Hepatocyte (in vitro differentiated cells): Measurements from ENCODE around the gene AK1. TPM values are rescaled to one million over a fixed set of nuclear protein-coding genes. Genes with fewer than 3 reads are reported as not detected.
"Not testable (repeated sequence)": the region's sequence is repeated elsewhere in the genome, so short reads cannot be mapped to it uniquely, and the experiment has no call there.

Source experiments
- DNase-seq: peaks from one replicate; pipeline ENCODE4 v3.0.0-alpha.2; 2016; ENCODE audit warnings: low spot score
- H2AFZ ChIP-seq: fragments of 200-600 bp; sonication (generic); 2 replicates; pipeline ENCODE4 v1.6.0; 2016; ENCODE audit warnings: antibody characterized with exemption, mild to moderate bottlenecking
- H3K27ac ChIP-seq: fragments of 200-600 bp; sonication (generic); 2 replicates; pipeline ENCODE4 v1.5.1; 2016; ENCODE audit warnings: mild to moderate bottlenecking
- H3K27me3 ChIP-seq: fragments of 200-600 bp; sonication (generic); 2 replicates; pipeline ENCODE4 v1.6.1; 2016
- H3K36me3 ChIP-seq: fragments of 200-600 bp; sonication (generic); replicated peaks from 2 replicates; pipeline ENCODE4 v1.5.1; 2016; ENCODE audit warnings: low read depth; ENCODE audit not compliant: insufficient read depth
- H3K4me1 ChIP-seq: fragments of 200-600 bp; sonication (generic); 2 replicates; pipeline ENCODE4 v1.5.1; 2016; ENCODE audit warnings: mild to moderate bottlenecking, moderate library complexity; ENCODE audit not compliant: insufficient read depth
- H3K4me2 ChIP-seq: fragments of 200-600 bp; sonication (generic); 2 replicates; pipeline ENCODE4 v1.6.0; 2016
- H3K4me3 ChIP-seq: fragments of 200-600 bp; sonication (generic); 2 replicates; pipeline ENCODE4 v1.5.1; 2016; ENCODE audit warnings: mild to moderate bottlenecking
- H3K79me2 ChIP-seq: fragments of 200-600 bp; sonication (generic); 2 replicates; pipeline ENCODE4 v1.6.0; 2017; ENCODE audit warnings: mild to moderate bottlenecking
- H3K9me2 ChIP-seq: fragments of 200-600 bp; sonication (generic); replicated peaks from 2 replicates; pipeline ENCODE4 v1.6.0; 2017; ENCODE audit warnings: mild to moderate bottlenecking; ENCODE audit not compliant: insufficient read depth
- H3K9me3 ChIP-seq: fragments of 200-600 bp; sonication (generic); 2 replicates; pipeline ENCODE4 v1.5.1; 2016; ENCODE audit warnings: low read depth, mild to moderate bottlenecking
- H4K20me1 ChIP-seq: fragments of 200-600 bp; sonication (generic); 2 replicates; pipeline ENCODE4 v1.6.0; 2016; ENCODE audit warnings: mild to moderate bottlenecking; ENCODE audit not compliant: insufficient read depth, poor library complexity, severe bottlenecking
- EZH2 ChIP-seq: fragments of 200-600 bp; sonication (generic); IDR thresholded peaks from 2 replicates; pipeline ENCODE4 v1.6.1; 2016; ENCODE audit warnings: antibody characterized with exemption, mild to moderate bottlenecking, borderline replicate concordance
- EZH2phosphoT487 ChIP-seq: fragments of 200-600 bp; sonication (generic); IDR thresholded peaks from one replicate; pipeline ENCODE4 v1.6.1; 2018; ENCODE audit warnings: antibody characterized with exemption, mild to moderate bottlenecking, low read depth, moderate library complexity; ENCODE audit not compliant: unreplicated experiment, severe bottlenecking
- WGBS: methylation state at CpG from one replicate; pipeline ENCODE4 v1.1.6; 2016; ENCODE audit warnings: low lambda C conversion rate; ENCODE audit errors: missing lambda C conversion rate; 5-methylcytosine and 5-hydroxymethylcytosine counted together
- polyA plus RNA-seq: library from polyadenylated mRNA; unstranded; fragments of >200 nt; fragmentation: Nextera tagmentation; extraction: Ambion mirVana; gene quantifications from 2 replicates; pipeline ENCODE4 v1.2.1, GENCODE V29; 2016
- total RNA-seq: library from RNA; depleted of rRNA; stranded (reverse); fragments of >200 nt; gene quantifications from 2 replicates; pipeline ENCODE4 v1.2.3, GENCODE V29; 2014
- TF ChIP-seq, protein P1 (sequence below): fragments of 200-600 bp; sonication (generic); IDR thresholded peaks from 2 replicates; pipeline ENCODE4 v1.5.1; 2016; ENCODE audit warnings: antibody characterized with exemption, mild to moderate bottlenecking; ENCODE audit not compliant: poor library complexity

The AK1 gene
- total and polyA plus RNA-seq, 2 experiments from 2014 or later = 28.3 to 91.3 TPM

DNA sequence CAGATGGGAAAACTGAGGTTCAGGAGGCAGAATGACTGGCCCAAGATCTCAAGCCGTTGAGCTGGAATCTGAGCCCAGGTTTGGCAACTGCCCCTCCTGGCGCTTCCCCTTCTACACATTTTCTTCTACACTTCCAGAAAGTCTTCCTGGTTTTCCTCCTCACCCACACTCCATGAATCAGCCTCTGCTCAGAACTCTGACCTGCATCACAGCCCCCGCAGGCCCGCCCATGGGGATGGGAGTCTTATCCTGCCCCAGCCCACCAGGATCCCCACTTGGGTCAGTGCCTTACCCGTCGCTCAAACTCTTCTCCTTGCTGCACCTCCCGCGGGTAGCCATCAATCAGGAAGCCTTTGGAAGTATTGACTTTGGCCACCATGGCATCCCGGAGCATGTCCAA, 5.9 kb downstream of the AK1 start:
- H3K79me2 ChIP-seq = peaks cover 4% of the 10 kb centered on the region
- H3K27ac ChIP-seq = no peak overlapping the region
- H3K36me3 ChIP-seq = no peaks in the 10 kb centered on the region
- H3K4me3 ChIP-seq = no peak overlapping the region
- no peak for DNase-seq
- H3K27me3 ChIP-seq = no peaks in the 10 kb centered on the region
- H3K4me1 ChIP-seq = peaks cover 15% of the 10 kb centered on the region
- no peak overlapping the region for H3K4me2 ChIP-seq
- H3K9me2 ChIP-seq = no peaks in the 10 kb centered on the region
- 94% methylated on average over 9 of the region's 9 CpGs for WGBS
- no peaks in the 10 kb centered on the region for H3K9me3 ChIP-seq
- TF ChIP-seq EZH2phosphoT487 = no peak
- TF ChIP-seq, protein P1, sequence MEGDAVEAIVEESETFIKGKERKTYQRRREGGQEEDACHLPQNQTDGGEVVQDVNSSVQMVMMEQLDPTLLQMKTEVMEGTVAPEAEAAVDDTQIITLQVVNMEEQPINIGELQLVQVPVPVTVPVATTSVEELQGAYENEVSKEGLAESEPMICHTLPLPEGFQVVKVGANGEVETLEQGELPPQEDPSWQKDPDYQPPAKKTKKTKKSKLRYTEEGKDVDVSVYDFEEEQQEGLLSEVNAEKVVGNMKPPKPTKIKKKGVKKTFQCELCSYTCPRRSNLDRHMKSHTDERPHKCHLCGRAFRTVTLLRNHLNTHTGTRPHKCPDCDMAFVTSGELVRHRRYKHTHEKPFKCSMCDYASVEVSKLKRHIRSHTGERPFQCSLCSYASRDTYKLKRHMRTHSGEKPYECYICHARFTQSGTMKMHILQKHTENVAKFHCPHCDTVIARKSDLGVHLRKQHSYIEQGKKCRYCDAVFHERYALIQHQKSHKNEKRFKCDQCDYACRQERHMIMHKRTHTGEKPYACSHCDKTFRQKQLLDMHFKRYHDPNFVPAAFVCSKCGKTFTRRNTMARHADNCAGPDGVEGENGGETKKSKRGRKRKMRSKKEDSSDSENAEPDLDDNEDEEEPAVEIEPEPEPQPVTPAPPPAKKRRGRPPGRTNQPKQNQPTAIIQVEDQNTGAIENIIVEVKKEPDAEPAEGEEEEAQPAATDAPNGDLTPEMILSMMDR = no peak
- TF ChIP-seq EZH2 = no peak
- no peaks in the 10 kb centered on the region for H4K20me1 ChIP-seq
- H2AFZ ChIP-seq = no peak overlapping the region

DNA sequence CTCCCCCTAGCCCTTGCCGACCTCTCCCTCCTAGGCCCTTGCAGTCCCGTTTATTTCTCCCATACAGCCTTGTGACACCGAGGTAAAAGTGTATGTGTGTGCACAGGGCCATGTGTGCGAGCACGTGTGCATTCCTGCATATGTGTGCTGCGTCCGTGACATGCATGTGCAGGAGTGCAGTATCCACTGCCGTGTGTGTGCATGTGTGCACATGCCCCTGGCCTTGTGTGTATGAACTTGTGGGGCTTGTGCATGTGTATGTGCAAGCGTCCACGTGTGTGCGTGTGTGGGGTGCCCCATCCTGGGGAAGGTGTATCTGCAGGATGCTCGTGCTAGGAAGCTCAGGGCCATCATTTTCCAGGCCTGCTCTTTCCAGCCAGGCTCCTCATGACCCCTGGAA, 6.6 kb downstream of the AK1 start:
- no peaks in the 10 kb centered on the region for H3K36me3 ChIP-seq
- WGBS = 90% methylated on average over 12 of the region's 12 CpGs
- no peak overlapping the region for H3K4me3 ChIP-seq
- no peaks in the 10 kb centered on the region for H3K9me2 ChIP-seq
- no peaks in the 10 kb centered on the region for H4K20me1 ChIP-seq
- DNase-seq = no peak
- peaks cover 11% of the 10 kb centered on the region for H3K4me1 ChIP-seq
- no peaks in the 10 kb centered on the region for H3K9me3 ChIP-seq
- H2AFZ ChIP-seq = no peak overlapping the region
- H3K4me2 ChIP-seq = no peak overlapping the region
- no peaks in the 10 kb centered on the region for H3K27me3 ChIP-seq
- no peaks in the 10 kb centered on the region for H3K79me2 ChIP-seq
- TF ChIP-seq EZH2phosphoT487 (no peak), EZH2 (no peak)
- TF ChIP-seq, protein P1 = no peak
- H3K27ac ChIP-seq = no peak overlapping the region

DNA sequence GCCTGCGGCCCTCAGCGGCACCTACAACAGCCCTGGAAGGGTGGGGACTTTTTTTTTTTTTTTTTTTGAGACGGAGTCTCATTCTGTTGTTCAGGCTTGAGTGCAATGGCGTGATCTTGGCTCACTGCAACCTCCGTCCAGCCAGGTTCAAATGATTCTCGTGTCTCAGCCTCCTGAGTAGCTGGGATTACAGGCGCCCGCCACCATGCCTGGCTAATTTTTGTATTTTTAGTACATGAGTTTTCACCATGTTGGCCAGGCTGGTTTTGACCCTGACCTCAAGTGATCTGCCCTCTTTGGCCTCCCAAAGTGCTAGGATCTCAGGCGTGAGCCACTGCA, 7.4 kb downstream of the AK1 start:
- not testable (repeated sequence) for H3K9me3 ChIP-seq, H3K27ac ChIP-seq, H3K4me2 ChIP-seq, H2AFZ ChIP-seq, H4K20me1 ChIP-seq, H3K36me3 ChIP-seq, H3K27me3 ChIP-seq, H3K79me2 ChIP-seq, DNase-seq, H3K9me2 ChIP-seq, H3K4me3 ChIP-seq
- WGBS = 60% methylated on average over 9 of the region's 9 CpGs
- H3K4me1 ChIP-seq = peaks cover 11% of the 10 kb centered on the region

DNA sequence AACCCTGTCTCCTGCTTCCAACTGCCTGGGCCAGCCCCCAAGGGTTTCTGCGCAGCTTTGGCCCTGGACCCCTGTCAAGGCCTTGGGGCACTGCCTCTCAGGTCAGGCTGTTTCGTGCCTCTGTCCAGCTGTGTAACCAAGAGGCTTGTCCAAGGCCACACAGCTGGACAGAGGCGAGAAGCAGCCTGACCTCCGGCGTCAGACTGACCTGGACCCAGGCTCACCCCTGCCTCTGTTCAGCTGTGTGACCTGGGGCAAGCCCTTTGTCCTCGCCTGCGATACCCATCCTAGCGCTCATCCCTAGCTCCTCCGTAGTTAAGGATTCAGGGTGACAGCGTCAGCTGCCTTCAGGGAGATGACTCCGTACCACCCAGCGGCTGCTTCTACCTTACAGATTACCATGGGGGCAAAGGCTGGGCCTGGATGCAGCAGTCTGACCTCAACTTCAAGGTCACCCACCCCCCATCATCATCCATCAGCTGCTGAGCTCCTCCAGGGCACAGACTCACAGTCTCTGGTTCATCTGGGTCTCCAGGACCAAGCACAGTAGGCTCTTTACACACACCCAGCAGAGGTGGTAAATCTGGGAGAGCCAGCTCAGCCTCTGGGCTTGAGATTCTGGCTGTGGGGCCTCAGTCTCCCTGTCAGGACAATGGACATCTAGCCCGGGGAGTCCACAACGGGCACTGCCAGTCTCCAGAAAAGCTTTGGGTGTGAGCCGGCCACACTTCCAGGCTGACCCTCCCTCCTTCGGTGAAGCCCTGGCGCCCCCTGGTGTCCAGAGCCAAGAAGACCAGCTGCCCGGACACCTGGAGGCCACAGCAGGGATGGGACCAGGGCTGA, 7.9 kb downstream of the AK1 start:
- Histone ChIP-seq H3K4me3 (no peak overlapping the region), H2AFZ (no peak overlapping the region), H3K9me3 (no peaks in the 10 kb centered on the region), H4K20me1 (no peaks in the 10 kb centered on the region), H3K36me3 (no peaks in the 10 kb centered on the region), H3K4me1 (peaks cover 14% of the 10 kb centered on the region), H3K9me2 (no peaks in the 10 kb centered on the region), H3K4me2 (no peak overlapping the region), H3K27ac (no peak overlapping the region), H3K79me2 (no peaks in the 10 kb centered on the region), H3K27me3 (no peaks in the 10 kb centered on the region)
- peak; percentile 91 for DNase-seq
- TF ChIP-seq, protein P1 = peak; percentile 76
- TF ChIP-seq EZH2 = no peak
- no peak for TF ChIP-seq EZH2phosphoT487
- WGBS = 60% methylated on average over 16 of the region's 18 CpGs
